ENCODE results near the gene GIGYF2.

Gene GIGYF2

DNA sequence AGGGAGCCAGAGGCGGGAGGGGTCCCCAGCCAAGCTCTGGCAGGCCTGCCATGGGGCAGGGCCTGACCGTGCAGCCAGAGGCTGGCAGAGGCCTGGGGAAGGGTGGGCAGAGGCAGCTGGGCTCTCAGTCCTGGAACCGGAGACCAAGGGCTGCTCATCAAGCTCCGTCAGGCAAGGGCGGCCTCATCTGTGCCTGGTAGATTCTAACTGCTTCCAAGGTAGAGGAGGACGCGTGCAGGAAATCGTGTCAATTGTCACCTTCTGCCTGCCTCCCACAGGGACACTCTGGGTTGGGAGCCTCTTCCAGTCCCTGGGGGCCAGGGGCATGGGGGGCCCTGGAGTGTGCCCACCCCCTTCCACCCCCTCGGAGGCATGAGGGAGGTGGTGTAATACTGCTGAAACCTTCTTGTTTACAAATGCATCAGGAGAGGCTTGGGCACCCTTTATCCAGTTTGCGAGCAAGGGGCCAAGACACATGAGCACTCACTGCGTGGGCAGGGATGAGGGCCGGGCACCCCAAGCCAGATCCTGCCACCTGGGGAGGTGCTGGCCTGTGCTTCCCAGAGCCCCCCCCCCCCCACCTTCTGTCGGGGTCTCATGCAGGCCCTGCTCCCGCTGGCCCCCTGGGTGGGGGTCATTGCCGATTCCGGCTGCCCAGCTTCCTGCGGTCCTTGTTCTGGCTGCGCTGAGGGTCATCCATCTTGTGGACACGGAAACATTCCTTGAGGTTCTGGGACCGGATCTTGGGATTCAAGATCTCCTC, 181.9 kb downstream of the GIGYF2 start:
- Histone ChIP-seq H3K4me3 (no peak overlapping the region), H3K9me3 (no peaks in the 10 kb centered on the region), H3K4me1 (peaks cover 0 to 21% (median 15%) of the 10 kb centered on the region in 4 donors), H3K36me3 (peaks cover 0 to 9% (median 0%) of the 10 kb centered on the region in 3 donors), H3K27ac (no peak overlapping the region), H3K27me3 (peaks cover 0 to 32% of the 10 kb centered on the region in 2 donors)
- no peak for DNase-seq
- TF ChIP-seq, protein P1, sequence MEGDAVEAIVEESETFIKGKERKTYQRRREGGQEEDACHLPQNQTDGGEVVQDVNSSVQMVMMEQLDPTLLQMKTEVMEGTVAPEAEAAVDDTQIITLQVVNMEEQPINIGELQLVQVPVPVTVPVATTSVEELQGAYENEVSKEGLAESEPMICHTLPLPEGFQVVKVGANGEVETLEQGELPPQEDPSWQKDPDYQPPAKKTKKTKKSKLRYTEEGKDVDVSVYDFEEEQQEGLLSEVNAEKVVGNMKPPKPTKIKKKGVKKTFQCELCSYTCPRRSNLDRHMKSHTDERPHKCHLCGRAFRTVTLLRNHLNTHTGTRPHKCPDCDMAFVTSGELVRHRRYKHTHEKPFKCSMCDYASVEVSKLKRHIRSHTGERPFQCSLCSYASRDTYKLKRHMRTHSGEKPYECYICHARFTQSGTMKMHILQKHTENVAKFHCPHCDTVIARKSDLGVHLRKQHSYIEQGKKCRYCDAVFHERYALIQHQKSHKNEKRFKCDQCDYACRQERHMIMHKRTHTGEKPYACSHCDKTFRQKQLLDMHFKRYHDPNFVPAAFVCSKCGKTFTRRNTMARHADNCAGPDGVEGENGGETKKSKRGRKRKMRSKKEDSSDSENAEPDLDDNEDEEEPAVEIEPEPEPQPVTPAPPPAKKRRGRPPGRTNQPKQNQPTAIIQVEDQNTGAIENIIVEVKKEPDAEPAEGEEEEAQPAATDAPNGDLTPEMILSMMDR (IDR thresholded peaks at IDR 0.05) = no peak
- intact Hi-C loops (cut with DNase I; ENCODE audit: low total_unique reads) = no loop called here

DNA sequence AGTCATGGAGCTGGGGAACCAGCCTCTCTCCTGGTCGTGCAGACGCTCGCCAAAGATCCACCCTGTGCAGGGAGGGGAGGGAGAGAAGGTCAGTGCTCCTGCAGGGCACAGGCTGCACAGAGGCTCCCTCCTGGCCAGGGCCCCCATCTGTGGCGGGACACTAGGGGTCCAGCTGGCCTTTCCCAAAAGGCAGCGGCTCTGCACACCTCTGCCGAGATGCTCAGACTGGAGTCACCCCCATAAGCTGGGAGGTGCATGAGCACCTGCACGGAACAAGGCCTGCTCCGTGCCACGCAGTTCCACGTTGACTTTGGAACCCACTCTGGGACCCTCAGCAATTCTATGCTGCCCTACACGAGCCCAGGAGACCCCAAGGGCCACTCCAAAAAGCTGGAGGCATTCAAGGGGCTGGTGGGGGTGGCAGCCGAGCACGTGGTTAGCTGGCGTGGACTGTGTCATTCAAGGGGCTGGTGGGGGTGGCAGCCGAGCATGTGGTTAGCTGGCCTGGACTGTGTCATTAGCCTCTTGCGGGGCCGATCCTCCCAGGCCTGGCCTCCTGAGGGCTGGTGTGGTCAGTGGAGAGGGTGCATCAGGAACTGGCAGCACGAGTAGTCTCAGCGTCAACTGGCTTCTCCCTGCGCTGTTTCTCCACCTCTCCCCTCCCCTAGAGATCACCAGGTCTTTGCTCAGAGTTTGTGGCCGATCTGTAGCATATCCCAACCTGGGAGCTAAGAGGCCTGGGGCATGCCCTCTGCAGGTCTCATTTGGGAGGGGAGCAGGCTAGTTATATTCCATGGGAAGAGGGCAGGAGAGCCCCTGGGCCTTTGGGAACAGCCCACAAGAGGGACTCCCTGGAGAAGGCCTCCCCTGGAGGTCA, 182.7 kb downstream of the GIGYF2 start:
- TF ChIP-seq, protein P1 (IDR thresholded peaks at IDR 0.05) = no peak
- Histone ChIP-seq H3K9me3 (no peaks in the 10 kb centered on the region), H3K4me1 (peaks cover 0 to 21% (median 15%) of the 10 kb centered on the region in 4 donors), H3K36me3 (peaks cover 0 to 9% (median 0%) of the 10 kb centered on the region in 3 donors), H3K27me3 (peaks cover 0 to 27% of the 10 kb centered on the region in 2 donors), H3K27ac (no peak overlapping the region), H3K4me3 (no peak overlapping the region)
- intact Hi-C loops (cut with DNase I; ENCODE audit: low total_unique reads) = no loop called here
- DNase-seq = no peak

DNA sequence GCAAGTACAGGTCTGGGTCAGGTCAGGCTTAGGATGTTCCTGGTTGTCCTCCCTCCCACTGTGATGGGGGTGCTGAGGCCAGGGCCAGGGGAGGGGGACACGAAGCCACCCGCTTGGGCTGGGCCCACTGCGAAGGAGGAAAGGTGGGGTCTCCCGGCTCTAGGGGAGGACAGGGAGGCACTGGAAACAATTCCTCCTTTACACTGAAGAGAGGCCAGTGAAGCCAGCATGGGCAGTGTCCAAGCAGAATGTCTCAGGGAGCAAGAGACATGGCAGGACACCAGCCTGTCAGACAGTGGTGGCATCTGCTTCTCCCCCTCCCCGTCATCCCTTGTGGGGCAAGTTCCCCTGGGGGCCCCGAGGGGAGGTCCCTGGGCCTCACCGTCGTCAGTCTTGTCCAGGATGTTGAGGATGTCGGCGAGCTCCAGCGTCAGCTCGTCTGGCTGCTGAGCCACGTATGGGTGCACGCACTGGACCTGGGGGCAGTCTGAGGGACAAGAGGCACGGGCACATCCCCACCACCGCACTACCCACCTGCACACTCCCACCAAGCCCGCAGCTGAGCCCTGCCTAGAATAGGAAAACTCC, 183.7 kb downstream of the GIGYF2 start:
- DNase-seq = no peak
- peaks cover 0 to 9% (median 0%) of the 10 kb centered on the region in 3 donors for H3K36me3 ChIP-seq
- intact Hi-C loops (cut with DNase I; ENCODE audit: low total_unique reads) = no loop called here
- peaks cover 0 to 22% of the 10 kb centered on the region in 2 donors for H3K27me3 ChIP-seq
- H3K4me3 ChIP-seq = no peak overlapping the region
- no peaks in the 10 kb centered on the region for H3K9me3 ChIP-seq
- TF ChIP-seq, protein P1 (IDR thresholded peaks at IDR 0.05) = no peak
- H3K4me1 ChIP-seq = peaks cover 0 to 17% (median 10%) of the 10 kb centered on the region in 4 donors
- no peak overlapping the region for H3K27ac ChIP-seq

DNA sequence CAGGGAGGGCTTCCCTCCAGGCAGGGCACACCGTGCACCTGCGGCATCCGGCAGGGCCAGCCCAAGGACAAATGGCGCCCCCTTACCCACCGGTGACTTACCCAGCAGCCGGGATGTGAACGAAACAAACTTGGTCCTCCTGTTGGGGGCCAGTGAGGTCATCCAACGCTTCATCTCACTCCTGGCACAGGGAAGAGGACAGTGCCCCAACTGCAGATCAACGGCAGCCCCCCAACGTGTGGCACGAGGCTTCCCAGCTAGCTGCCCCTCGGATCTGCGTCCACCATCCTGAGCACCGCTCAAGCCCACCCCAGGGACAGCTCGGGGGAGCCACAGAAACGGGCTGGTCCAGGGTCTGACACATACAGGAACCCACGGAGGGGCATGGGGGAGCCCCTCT, 185.0 kb downstream of the GIGYF2 start:
- peaks cover 0 to 9% of the 10 kb centered on the region in 2 donors for H3K27me3 ChIP-seq
- intact Hi-C loops (cut with DNase I; ENCODE audit: low total_unique reads) = no loop called here
- no peak overlapping the region for H3K27ac ChIP-seq
- H3K4me1 ChIP-seq = peaks cover 0 to 5% (median 0%) of the 10 kb centered on the region in 4 donors
- H3K36me3 ChIP-seq = peaks cover 0 to 9% (median 0%) of the 10 kb centered on the region in 3 donors
- H3K9me3 ChIP-seq = no peaks in the 10 kb centered on the region
- no peak for DNase-seq
- TF ChIP-seq, protein P1 (IDR thresholded peaks at IDR 0.05) = no peak
- H3K4me3 ChIP-seq = no peak overlapping the region

DNA sequence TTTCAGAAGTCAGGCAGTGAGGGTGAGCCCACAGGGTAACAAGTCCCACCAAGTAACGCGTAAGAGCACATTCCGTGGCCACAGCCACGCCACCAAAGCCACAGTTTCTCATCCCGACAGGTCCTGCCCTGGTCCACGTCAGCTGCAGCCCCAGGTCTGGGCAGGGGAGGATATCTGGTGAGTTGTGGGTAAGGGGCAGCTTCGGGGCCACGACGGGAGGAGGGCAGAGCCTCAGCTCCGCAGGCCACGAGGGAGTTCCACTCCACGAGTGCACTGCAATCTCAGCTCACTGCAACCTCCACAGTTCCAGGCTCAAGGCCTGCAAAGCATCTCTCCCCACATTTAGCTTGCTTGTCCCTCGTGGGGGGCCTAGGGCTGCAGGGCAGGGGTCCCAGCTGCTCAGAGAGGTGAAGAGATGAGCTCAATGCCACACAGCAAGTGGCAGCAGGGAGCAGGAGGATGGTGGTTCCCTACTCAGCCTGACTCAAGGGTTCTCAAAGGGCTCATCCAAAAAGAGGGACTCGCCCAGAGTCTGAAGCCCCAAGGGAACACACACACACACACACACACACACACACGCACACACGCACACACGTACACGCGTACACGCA, 185.5 kb downstream of the GIGYF2 start:
- DNase-seq = no peak
- H3K36me3 ChIP-seq = peaks cover 0 to 9% (median 0%) of the 10 kb centered on the region in 3 donors
- intact Hi-C loops (cut with DNase I; ENCODE audit: low total_unique reads) = no loop called here
- H3K27ac ChIP-seq = no peak overlapping the region
- peaks cover 0 to 7% of the 10 kb centered on the region in 2 donors for H3K27me3 ChIP-seq
- TF ChIP-seq, protein P1 (IDR thresholded peaks at IDR 0.05) = no peak
- peaks cover 0 to 4% (median 0%) of the 10 kb centered on the region in 4 donors for H3K4me1 ChIP-seq
- H3K9me3 ChIP-seq = no peaks in the 10 kb centered on the region
- H3K4me3 ChIP-seq = no peak overlapping the region
